ENCODE results near the gene KIAA1958.

KIAA1958 gene

DNA sequence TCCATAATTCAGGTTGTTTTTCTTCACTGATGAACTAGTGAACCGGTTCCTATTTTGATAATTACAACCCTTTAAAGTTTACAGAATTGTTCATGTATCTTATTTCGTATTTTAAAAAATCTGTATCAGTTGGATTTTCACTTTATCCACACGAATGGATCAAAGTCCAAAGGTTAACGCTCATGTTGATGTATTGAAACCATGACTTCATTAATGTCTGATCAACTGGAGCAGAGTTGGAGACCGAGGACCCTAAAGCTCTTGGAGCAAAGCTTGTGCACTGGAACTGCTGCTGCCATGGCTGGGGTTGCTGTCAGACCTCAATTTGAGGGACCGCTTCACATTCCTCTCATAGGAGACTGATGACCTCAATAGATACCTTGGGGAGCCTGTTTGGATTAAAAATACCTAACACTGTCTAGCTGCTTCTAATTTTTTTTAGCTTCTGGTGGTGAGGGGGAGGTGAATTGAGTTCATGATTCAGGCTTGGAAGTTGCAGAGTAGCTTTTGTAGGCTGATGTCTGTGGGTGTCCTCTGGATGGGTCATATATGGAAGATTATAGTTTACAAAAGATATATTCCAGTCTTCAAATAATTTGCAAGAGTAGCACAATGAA lies 45.1 kb downstream of the KIAA1958 start:
- DNase-seq = no peak

DNA sequence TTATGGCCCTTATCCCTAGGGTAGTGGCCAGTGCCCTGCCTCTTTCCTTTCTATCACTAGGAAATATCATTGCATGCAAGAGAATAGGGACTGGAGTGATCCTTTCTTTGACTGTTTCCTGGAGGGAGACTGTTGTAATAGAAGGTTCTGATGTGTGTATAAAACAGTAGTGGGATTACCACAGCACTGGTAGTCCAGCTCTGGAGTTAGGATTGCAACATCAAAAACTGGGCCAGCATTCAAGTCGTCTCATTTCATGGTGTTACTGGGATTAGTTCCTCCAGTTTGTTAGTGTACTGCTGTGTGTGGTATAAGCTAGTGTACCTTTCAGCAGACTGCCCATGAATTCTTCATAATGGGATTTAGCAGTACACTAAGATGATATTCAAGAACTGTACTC lies 45.8 kb downstream of the KIAA1958 start:
- no peak for DNase-seq

DNA sequence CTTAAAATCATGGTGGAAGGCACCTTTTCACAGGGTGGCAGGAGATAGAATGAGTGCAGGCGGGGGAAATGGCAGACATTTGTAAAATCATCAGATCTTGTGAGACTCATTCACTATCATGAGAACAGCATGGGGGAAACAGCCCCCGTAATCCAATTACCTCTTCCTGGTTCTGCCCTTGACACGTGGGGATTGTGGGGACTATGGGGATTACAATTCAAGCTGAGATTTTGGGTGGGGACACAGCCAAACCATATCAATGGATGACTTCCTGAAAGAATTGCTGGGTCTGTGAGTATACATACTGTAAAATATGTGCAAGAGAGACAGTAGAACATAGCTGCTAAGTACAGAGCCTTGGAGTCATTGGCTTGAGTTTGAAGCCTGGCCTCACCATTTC lies 47.0 kb downstream of the KIAA1958 start:
- DNase-seq = no peak

DNA sequence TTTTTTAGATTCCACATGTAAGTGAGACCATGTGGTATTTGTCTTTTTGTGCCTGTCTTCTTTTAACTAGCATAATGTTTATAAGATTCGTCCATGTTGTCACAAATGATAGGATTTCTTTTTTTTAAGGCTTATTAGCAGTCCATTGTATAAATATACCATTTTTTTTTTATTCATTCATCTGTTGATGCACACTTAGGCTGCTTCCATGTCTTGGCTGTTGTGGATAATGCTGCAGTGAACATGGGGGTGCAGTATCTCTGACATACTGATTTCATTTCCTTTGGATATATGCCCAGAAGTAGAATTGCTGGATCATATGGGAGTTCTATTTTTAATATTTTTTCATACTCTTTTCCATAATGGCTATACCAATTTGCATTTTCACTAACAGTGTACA lies 48.7 kb downstream of the KIAA1958 start:
- no peak for DNase-seq

DNA sequence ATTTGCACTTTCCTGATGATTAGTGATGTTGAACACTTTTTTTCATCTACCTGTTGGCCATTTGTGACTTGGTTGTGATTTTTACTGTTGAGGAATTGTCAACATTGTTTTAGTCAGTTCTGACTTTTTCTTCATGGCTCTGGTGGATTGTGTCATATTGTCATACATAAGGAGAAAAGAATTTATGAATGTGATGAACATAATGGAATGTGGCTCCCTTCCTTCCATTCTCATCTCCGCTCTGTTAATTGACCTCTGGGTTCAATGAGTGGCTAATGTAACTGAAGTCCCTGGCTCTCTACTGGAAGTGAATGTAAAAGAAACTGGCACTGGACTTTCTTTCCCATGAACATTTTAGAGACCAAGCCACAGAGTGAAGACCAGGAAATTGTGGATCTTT lies 49.2 kb downstream of the KIAA1958 start:
- no peak for DNase-seq

DNA sequence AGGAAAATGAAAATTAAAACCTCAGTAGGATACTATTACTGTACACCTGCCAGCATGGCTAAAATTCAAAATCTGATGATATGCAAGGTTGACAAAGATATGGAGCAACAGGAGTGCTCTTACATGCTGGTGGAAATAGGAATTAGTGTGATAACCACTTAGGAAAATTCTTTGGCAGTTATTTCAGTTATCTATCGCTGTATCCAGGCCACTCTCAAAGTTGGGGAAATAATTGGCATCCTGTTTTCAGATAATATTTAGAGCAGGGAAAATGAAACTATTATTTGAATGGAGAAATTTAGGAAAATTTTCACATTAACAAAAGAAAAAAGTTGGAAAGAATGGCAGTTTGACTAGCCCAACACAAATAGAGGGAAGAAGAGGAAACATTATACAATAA lies 50.9 kb downstream of the KIAA1958 start:
- no peak for DNase-seq

DNA sequence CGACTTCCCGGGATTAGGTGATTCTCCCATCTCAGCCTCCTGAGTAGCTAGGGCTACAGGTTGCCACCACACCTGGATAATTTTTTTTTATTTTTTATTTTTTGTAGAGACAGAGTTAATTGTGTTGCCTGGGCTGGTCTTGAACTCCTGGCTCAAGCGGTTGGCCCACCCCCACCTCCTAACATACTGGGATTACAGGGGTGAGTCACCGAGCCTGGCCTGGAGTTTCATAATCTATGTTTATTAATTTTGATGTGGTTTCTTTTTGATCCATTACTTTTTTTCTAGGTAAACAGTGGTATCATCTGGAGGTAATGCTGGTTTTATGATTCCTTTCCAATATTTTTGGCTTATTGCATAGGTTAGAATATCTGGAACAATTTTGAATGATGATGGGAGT lies 54.2 kb downstream of the KIAA1958 start:
- no peak for DNase-seq

DNA sequence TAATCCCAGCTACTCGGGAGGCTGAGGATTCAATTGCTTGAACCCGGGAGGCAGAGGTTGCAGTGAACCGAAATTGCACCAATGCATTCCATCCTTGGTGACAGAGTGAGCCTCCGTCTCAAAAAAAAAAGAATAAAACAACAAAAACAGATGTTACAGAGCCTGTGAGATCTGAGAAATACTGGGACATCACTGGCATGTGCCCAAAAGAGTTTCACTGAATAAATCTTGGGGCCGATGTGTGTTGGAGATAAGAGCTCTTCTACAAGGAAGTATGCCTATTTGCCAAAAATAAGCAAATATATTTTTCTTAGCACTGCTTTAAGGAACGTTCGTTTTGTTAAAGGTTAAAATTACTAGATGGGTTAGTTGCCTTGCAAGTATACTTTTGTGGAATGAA lies 55.1 kb downstream of the KIAA1958 start:
- no peak for DNase-seq

DNA sequence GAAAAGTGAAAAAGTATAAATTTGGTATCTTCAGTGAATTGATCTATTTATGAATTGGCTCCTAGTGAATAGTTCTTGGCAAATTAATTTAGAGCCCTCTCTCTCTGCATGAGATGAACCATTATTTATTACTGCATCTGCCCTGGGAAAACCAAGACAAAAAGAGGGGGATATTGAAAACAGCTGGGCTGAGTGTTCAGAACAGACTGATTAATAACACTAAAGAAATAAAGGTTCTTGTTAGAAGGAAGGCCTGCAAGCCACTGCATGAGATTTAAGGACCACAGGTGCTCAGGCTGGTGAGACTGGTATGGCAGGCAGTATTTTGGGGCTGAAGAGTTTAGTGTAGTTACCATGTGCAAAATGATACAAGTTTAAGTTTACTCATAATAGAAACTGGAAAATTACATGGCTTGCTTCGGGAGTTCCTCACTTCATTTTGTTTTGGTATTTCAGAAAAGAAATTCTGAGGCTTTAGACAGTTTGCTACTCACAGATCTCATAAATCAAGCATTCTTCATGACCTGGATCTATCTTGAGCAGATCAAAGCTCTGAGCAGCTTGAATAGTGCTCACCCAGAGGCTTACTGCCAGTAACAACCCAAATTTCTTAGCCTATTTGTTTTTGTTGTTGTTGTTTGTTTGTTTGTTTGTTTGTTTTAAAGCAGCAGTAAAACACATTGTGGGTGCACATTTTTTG lies 56.1 kb downstream of the KIAA1958 start:
- no peak for DNase-seq

DNA sequence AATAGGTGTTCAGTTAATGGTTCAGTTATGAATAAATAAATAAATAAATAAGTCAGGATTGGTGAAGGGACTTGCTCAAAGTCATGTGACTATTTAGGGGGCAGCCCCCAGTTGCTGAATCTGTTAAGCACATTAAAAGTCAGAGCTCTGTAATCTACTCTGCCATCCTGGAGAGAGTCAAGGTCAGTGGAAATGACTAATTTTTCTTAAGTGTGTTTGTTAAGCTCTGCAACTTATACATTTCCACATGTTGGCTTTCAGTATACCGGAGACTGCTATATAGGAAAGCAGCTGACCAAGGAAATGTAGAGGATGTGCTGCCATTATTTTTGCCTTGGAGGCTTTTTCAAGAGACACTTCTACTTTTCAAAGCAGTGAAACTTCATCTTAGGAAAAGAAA lies 57.9 kb downstream of the KIAA1958 start:
- no peak for DNase-seq

DNA sequence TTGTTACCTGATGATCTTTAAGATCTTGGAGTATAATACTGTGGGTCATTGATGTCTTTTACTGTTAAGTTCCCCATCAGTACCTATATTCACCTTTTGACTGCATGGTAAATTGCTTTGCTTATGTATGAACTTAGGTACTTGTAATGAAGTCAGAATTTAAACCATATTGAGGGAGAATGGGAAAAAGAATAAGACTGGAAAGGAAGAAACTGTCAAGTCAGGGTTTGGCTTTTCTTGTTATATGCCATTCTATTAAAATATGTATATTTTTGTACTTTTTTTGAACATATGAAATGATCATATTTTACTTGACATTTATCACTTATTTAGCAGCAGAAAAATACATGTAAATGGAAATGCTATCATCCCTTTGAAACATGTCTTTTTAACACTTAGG lies 58.6 kb downstream of the KIAA1958 start:
- no peak for DNase-seq

DNA sequence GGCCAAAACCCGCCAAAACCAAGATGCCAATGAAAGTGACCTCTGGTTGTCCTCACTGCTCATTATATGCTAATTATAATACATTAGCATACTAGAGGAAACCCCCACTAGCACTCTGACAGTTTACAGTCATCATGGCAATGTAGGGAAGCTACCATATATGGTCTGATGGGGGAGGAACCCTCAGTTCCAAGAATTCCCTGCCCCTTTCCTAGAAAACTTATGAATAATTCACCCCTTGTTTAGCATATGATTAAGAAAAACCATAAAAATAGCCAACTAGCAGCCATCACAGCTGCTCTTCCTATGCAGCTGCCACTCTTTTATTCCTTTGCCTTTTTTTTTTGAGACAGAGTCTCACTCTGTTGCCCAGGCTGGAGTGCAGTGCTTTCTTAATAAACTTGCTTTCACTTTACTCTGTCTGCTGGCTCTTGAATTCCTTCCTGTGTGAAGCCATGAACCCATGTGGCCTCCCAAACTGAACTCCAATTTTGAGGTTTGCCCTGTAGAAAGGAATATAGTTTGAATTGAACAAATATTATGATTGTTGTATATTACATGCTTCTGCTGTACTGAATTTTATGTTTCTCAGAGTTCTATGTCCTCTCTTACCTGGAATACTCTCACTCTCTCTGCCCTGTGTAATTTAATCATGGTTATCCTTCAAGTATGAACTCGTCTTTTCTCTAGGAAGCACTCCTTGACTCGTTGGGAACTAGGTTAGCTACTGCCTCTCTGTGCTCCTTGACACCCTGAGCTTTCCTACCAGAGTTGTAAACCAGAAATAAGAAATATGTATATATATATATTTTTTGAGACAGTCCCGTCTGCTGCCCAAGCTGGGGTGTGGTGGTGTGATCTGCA lies 59.8 kb downstream of the KIAA1958 start:
- DNase-seq = peak in 1 of 5 donors; percentile 47

DNA sequence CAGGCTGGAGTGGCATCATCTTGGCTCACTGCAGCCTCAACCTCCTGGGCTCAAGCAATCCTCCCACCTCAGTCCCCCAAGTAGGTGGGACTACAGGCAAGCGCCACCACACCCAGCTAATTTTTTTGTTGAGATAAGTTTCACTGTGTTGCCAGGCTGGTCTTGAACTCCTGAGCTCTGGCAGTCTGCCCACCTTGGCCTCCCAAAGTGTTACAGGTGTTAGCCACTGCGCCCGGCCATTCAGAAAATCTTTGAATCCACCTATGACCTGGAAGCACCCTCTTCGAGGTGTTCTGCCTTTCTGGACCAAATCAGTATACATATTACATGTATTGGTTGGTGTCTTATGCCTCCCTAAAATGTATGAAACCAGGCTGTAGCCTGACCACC lies 61.4 kb downstream of the KIAA1958 start:
- no peak for DNase-seq

DNA sequence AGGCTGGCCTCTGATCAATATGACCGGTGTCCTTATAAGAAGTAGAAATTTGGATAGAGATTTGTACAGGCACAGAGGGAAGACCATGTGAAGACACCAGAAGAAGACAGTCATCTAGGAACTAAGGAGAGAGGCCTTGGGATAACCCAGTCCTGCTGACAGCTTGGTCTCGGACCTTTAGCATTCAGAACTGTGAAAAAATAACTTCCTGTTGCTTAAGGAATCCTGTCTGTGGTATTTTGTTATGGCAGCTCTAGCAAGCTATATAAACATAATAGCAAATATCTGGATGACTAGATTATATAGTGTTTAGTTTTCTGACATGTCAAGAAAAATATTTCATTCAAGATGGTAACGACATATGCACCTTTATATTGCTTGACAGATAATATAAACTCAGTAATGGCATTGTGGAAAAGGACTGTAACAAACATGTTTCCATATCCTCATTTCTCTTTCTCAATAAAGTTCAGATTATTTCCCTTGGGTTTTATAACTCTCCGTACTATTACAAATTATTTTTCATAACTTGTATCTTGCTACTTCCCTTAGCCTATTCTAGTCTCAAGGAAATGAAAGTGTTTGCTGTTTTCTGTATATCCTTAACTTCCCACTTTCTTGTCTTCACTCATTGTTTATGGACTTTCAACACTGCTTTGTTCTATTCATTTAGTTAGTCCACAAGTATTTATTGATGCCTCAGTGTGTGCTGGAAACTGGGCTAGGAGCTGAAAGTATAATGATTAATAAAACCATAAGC lies 62.4 kb downstream of the KIAA1958 start:
- DNase-seq = no peak

DNA sequence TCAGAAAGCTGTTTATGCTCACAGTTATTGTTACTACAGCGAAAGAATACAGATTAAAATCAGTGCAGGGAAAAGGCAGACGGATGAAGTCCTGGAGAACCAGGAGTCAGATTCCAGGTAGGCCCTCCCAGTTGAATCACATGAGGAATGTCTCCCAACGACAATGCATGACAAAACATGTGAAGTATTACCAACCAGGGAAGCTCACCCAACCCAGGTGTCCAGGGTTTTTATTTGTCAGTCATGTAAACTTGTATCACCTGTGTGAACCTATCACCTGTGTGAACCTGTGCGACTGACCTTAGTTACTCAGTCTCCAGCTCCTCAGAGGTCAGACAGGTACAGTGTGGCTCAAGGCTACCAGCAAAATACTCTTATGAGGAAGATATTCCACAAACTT lies 63.9 kb downstream of the KIAA1958 start:
- no peak for DNase-seq

DNA sequence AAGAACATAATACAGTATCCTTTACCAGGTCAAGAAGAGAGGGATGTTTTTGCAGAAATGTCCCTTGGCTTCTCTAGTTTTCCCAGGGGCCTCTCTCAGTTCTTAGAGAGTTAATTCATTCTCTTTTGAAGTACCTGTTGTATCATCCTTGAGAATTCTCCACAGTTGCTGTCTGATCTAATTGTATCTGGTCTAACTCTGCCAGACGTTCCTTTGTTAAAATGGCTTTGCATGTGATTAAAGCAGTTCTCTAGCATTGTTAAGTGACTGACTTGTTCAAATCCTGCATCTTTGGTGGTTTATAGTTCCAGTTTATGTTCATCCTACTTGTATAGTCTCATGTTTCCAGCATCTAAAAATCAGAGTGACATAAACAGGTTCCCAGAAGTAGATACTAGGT lies 65.0 kb downstream of the KIAA1958 start:
- DNase-seq = no peak

DNA sequence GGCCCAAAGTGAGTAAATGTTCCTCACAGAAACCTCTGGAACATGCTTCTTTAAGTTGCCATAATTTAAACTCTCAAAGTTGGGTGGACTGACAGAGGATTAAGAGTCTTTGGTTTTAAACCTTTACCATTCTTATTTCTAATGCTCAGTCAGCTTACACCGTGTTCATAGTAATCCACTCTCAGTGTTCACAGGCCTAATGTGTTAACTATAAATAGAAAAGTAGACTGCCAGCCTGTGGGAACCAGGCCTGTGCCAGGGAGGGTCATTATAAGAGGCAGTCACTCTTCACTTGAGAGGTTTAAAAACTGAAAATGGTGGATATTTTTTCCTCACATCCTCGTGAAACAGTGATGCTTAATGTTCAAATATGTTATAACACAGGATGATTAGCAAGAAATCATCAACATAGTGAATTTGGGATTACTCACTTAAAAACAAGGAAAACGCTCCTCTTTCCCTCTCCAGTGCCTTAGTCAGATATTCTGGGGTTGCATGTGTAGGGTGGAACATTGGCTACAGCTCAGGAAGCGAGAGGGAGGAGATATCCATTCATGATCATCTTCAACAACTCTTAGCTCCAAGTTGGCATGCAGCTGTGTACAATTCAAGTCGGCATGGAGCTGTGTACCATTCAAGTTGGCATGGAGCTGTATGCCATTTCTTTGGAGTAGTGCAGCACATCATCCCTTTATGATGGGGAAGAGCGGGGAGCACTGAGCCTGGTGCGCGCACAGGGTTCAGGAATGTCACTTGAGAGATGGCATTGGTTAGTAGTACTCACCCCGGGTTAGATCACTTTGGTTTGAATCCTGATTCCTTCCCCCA lies 65.8 kb downstream of the KIAA1958 start:
- DNase-seq = no peak

DNA sequence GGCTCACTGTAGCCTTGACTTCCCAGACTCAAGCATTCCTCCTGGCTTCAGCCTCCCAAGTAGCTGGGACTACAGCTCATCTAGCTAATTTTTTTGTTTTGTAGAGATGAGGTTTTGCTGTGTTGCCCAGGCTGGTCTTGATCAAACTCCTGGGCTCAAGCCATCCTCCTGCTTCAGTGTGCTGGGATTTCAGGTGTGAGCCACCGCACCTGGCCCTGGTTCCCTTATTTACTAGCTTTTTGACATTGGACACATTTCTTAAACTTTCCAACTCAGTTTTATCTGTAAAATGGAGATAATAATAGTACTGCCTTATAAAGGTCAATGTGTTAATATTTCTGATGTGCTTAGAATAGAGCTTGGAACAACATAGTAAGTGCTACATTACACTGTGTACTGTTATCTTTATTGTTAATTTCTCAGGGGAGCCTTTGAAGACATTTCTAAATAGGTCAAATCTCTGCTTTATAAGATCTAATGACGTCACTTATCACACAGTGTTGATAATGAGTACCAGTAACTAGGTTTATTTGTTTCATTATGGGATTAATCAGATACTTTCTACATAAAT lies 66.7 kb downstream of the KIAA1958 start:
- DNase-seq = no peak

DNA sequence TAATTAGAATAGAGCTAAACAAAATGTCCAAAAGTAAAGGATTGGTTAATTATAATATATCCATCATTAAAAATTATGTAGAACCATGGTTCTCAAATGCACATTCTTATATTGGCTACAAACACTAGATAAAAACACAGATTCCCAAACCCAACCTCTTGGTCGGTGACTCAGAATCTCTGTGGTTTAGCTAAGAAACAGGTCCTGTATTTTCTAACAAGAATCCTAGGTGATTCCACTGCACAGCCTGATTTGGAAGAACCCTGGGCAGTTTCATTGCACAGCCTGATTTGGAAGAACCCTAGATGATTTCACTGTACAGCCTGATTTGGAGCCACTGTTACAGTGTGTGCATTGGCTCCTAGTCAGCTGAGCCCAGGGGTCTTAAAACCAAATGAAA lies 67.9 kb downstream of the KIAA1958 start:
- DNase-seq = no peak

DNA sequence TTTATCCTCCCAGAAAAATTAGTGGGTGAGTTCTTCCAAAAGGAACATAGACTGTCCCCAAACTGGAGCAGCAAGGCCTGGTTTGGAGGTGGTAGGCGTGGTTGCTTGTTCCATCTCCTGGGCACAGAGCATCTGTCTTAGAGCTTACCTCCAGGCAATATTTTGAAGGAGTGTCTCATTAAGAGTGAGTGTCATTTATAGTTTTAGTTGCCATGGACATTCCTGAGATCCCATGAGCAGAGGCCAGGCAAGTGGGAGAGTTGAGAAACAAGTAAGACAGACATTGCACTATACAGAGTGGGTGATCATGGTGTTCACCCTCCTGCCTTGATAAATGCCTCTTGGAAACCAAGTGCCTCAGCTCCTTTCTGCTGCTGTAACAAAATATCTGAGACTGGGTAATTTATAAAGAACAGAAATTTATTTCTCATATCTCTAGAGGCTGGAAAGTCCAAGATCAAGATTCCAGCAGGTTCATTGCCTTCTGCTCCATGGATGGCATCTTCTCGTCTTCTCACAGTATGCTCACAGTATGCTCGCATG lies 68.5 kb downstream of the KIAA1958 start:
- DNase-seq = no peak

DNA sequence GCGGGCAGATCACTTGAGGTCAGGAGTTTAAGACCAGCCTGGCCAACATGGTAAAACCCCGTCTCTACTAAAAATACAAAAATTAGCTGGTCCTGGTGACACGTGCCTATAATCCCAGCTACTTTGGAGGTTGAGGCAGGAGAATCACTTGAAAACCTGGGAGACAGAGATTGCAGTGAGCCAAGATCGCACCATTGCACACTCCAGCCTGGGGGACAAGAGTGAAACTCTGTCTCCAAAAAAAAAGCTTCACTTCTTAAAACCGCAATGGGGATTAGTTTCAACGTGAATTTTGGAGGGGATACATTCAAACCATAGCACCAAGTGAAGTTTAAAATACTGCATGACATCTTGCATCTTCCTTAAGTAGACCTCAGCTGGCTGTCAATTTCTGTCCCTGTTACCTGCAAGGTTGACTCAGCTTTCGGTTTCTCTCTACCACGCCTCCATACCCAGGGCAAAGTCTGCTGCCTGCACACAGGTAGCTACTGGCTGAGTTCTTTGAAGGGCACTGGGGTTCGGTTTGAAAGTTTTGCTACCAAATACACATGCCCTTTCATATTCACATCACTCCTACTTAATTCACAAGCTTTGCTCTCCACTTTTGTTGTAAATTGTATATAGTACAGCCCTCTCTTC lies 69.3 kb downstream of the KIAA1958 start:
- DNase-seq = no peak

All from T-helper 1 cell (primary cell).